Measurements from ENCODE around the gene GIMAP8. TPM values are rescaled to one million over a fixed set of nuclear protein-coding genes. Genes with fewer than 3 reads are reported as not detected.

GIMAP8 gene
- total RNA-seq, 1 donor from 2014 or later: 9.6 TPM

- TF ChIP-seq POLR2A (IDR thresholded peaks at IDR 0.05) (no peak), POLR2AphosphoS5 (IDR thresholded peaks at IDR 0.05; ENCODE audit: insufficient read depth in 1 of 2, low read depth in 1 of 2) (no peak)
- TF ChIP-seq, protein P1, sequence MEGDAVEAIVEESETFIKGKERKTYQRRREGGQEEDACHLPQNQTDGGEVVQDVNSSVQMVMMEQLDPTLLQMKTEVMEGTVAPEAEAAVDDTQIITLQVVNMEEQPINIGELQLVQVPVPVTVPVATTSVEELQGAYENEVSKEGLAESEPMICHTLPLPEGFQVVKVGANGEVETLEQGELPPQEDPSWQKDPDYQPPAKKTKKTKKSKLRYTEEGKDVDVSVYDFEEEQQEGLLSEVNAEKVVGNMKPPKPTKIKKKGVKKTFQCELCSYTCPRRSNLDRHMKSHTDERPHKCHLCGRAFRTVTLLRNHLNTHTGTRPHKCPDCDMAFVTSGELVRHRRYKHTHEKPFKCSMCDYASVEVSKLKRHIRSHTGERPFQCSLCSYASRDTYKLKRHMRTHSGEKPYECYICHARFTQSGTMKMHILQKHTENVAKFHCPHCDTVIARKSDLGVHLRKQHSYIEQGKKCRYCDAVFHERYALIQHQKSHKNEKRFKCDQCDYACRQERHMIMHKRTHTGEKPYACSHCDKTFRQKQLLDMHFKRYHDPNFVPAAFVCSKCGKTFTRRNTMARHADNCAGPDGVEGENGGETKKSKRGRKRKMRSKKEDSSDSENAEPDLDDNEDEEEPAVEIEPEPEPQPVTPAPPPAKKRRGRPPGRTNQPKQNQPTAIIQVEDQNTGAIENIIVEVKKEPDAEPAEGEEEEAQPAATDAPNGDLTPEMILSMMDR (IDR thresholded peaks at IDR 0.05): no peak
- Histone ChIP-seq H3K27ac (no peak overlapping the region), H3K36me3 (no peaks in the 10 kb centered on the region), H3K4me1 (peaks cover 17% of the 10 kb centered on the region), H3K4me3 (no peak overlapping the region), H3K27me3 (no peaks in the 10 kb centered on the region), H3K9me3 (peaks cover 4% of the 10 kb centered on the region)
- intact Hi-C loops (cut with DNase I): no loop called here
- DNase-seq (ENCODE audit: extremely low spot score in 2 of 2): no peak
Measured at GRCh38 chr7:150444674-150445365, 5.6 kb upstream of the GIMAP8 start.

DNA sequence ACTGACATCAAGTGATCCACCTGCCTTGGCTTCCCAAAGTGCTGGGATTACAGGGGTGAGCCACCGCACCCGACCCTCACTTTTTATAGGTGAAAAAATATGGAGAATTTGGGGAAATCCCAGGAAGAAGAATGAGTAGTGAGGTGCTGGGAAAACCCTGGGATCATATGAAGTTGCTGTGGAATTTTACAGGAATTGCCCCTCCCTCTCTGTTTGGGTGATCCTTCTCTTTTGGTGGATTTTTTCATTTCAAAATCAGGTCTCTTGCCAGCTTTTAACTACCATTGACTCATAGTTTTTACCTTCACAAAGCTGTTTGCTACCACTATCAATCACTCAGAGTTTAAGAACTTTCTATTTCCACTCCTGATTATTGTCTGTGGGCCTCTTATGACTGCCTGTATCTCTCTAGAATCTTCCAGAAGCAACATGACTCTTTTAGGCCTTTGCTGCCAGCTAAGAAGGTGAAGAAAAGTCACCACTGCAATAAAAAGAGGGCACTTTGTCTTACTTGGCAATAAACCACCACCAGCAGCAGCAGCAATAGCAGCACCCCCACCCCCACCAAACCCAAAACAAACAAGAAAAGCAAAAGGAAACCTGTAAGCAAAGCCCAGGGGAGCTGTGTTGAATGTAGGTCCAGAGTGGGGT lies 4.0 kb upstream of the GIMAP8 start:
- no peaks in the 10 kb centered on the region for H3K36me3 ChIP-seq
- peaks cover 4% of the 10 kb centered on the region for H3K9me3 ChIP-seq

DNA sequence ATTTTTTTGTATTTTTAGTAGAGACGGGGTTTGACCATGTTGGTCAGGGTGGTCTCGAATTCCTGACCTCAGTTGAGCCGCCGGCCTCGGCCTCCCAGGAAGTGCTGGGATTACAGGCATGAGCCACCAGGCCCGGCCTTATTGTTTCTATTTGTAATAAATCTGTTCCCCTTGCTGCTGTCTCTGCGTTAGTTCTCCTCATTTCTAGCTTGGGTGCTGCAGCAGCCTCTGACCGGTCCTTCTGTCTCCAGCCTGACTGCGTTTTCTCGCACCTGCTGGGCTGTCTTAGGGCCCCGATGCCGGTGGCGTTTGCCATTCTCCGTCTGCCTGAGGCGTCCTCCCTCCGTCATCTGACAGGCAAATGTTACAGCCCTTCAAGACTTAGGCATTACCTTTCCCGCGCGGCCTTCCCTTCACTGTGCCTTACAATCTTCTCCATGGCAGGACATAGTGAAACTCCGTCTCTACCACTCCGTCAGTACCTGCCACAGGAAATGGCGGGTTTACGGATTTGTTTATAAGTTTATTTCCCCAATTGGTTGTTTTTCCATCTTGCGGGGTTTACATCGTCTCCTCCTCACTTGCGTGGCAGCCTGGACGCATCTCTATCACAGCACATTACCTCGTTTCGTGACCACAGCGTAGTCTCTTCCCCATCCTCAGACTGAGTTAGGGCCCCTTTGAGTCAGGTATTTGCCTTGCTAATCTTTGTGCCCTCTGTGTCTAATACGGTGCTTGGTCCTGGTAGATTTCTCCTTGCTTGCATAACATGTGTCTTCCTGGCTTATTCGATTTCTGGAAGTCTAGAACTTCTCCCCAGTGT lies 2.3 kb upstream of the GIMAP8 start:
- H3K9me3 ChIP-seq: no peaks in the 10 kb centered on the region
- no peak overlapping the region for H3K4me3 ChIP-seq
- no peaks in the 10 kb centered on the region for H3K27me3 ChIP-seq
- TF ChIP-seq POLR2AphosphoS5 (IDR thresholded peaks at IDR 0.05; ENCODE audit: insufficient read depth in 1 of 2, low read depth in 1 of 2) (no peak), POLR2A (IDR thresholded peaks at IDR 0.05) (no peak)
- TF ChIP-seq, protein P1 (IDR thresholded peaks at IDR 0.05): no peak
- intact Hi-C loops (cut with DNase I): no loop called here
- no peak for DNase-seq (ENCODE audit: extremely low spot score in 2 of 2)
- H3K4me1 ChIP-seq: peaks cover 17% of the 10 kb centered on the region
- H3K36me3 ChIP-seq: no peaks in the 10 kb centered on the region
- peak overlapping the region; percentile 39 for H3K27ac ChIP-seq

More for the DNA sequence above, 4.0 kb upstream of the GIMAP8 start:
- intact Hi-C loops (cut with DNase I): no loop called here
- Histone ChIP-seq H3K4me3 (no peak overlapping the region), H3K27ac (no peak overlapping the region), H3K27me3 (no peaks in the 10 kb centered on the region), H3K4me1 (peaks cover 17% of the 10 kb centered on the region)
- no peak for DNase-seq (ENCODE audit: extremely low spot score in 2 of 2)
- no peak for TF ChIP-seq POLR2A (IDR thresholded peaks at IDR 0.05)
- TF ChIP-seq, protein P1 (IDR thresholded peaks at IDR 0.05): no peak
- no peak for TF ChIP-seq POLR2AphosphoS5 (IDR thresholded peaks at IDR 0.05; ENCODE audit: insufficient read depth in 1 of 2, low read depth in 1 of 2)

DNA sequence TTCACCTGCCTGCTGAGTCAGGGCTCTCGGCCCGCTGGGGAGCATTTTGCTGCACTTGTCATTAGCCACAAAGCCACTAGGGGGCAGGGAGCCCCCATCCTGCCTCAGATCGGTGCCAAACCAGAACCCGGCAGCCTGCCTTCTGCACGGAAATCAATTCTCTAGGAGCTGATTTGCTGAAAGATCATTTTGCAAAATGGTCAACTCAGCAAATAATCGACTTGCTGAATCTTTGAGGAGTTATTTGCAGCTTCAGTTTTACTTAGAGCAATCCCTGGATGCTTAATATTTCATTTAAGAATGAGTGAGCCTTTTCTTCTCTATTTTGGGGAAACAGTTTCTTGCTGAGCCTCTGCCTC lies 1.7 kb upstream of the GIMAP8 start:
- Histone ChIP-seq H3K36me3 (no peaks in the 10 kb centered on the region), H3K27me3 (no peaks in the 10 kb centered on the region), H3K4me3 (no peak overlapping the region), H3K4me1 (peaks cover 17% of the 10 kb centered on the region), H3K27ac (peak overlapping the region; percentile 39), H3K9me3 (no peaks in the 10 kb centered on the region)
- DNase-seq (ENCODE audit: extremely low spot score in 2 of 2): no peak
- intact Hi-C loops (cut with DNase I): no loop called here
- TF ChIP-seq, protein P1 (IDR thresholded peaks at IDR 0.05): peak; percentile 47 to 64 (median 58)
- TF ChIP-seq POLR2AphosphoS5 (IDR thresholded peaks at IDR 0.05; ENCODE audit: insufficient read depth in 1 of 2, low read depth in 1 of 2) (peak in 1 of 2 donors; percentile 20), POLR2A (IDR thresholded peaks at IDR 0.05) (no peak)

Data from vagina (tissue), 2 donors.